Frontal cortex (tissue), 4 donors: Measurements from ENCODE around the gene WEE1. TPM values are rescaled to one million over a fixed set of nuclear protein-coding genes. Genes with fewer than 3 reads are reported as not detected.

Source experiments
- DNase-seq, 2 donors: peaks; one replicate each; pipeline ENCODE4 v3.0.0; 2012; ENCODE audit warnings: low spot score in 2 of 2
- FAIRE-seq: peaks from 2 replicates; lab custom pipeline; 2012; peaks lifted over from hg19 to GRCh38; lab: Jason Lieb, UNC
- total RNA-seq: library from RNA; depleted of rRNA; stranded (reverse); fragments of >200 nt; gene quantifications from one replicate; pipeline ENCODE4 v1.2.3, GENCODE V29; 2014
- donor health status: control.
- donor health status: control.
- donor health status: control.

Gene WEE1
- total RNA-seq, 1 donor from 2014 or later = 11.0 TPM

DNA sequence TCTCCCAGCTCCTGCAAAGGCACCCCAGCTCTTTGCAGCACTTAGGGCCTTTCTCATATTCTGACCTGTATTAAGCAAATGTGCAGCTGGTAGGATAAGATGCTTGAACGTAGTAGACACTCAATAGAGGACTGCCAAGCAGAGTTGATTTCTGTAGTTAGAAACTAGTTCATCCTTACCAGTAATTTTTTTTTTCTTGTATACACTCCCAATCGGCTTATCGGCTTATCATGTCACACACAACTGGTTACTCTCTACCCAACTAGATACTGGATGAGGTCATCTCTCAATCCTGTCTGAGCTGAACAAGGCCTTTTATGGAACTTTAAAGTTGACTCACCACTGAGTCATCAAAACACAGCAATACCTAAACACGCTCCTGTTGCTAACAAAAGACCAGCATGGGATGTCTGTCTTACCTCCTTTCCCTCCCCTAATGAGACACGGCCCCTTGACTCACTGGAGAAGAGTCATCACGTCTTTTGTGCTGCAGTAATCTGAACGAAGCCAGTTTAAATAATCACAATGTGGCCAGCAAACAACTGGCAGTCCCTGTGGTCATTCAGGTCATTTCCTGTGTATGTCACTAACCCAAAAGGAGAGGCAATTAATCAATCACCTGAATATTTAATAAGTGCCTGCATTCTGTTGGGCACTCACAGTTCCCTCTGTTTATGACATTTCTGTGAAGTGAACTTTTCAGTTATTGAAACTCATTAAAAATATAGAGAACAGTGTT is 7.5 kb upstream of the WEE1 start:
- FAIRE-seq = no peak
- DNase-seq = peak in 1 of 2 donors; percentile 19

- no peak for FAIRE-seq
Measured at GRCh38 chr11:9566561-9567063, 6.9 kb upstream of the WEE1 start.

DNA sequence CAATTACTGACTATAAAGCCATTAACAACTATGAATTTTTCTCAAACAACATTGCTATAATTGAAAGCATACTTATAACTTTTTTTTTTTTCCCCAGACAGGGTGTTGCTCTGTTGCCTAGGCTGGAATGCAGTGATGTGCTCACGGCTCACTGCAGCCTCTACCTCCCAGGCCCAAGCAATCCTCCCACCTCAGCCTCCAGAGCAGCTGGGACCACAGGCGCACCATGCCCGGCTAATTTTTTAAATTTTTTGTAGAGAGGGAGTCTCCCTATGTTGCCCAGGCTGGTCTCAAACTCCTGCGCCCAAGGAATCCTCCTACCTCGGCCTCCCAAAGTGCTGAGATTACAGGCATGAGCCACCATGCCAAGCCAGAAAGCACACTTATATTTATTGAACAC is 6.1 kb upstream of the WEE1 start:
- FAIRE-seq (no peak), DNase-seq (no peak)

More at GRCh38 chr11:9566561-9567063, 6.9 kb upstream of the WEE1 start:
- no peak for DNase-seq

DNA sequence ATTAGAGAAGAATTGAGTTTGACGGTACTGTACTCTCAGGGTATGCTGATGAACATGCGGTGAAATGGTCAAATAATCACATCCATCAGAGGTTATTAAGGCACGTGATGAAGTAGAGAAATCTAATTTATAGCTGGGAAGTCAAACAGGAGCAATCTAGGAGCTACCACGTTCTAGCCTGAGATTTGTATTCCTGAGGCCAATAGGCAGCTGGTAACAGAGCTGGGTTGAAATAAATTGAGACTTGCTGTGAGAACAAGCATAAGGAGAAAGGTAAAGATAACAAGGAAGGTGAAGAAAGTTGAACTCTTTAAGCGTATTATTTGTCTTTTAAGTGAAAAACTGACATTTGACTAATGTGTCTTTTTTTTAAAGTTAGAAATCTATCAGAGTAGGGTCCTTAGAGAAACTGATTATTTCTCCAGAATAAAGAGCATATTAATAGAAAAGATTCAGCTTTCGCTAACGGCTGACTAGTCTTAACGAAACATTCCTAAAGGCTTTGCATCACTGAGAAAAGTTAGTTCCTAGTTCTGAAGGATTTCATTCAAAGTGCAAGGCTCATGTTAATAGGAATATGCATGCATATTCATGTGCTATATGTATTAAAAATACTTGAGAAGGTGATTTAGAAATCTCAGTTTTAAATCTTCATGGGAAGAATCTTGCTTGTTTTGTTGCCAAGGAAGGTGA is 5.2 kb upstream of the WEE1 start:
- no peak for DNase-seq

DNA sequence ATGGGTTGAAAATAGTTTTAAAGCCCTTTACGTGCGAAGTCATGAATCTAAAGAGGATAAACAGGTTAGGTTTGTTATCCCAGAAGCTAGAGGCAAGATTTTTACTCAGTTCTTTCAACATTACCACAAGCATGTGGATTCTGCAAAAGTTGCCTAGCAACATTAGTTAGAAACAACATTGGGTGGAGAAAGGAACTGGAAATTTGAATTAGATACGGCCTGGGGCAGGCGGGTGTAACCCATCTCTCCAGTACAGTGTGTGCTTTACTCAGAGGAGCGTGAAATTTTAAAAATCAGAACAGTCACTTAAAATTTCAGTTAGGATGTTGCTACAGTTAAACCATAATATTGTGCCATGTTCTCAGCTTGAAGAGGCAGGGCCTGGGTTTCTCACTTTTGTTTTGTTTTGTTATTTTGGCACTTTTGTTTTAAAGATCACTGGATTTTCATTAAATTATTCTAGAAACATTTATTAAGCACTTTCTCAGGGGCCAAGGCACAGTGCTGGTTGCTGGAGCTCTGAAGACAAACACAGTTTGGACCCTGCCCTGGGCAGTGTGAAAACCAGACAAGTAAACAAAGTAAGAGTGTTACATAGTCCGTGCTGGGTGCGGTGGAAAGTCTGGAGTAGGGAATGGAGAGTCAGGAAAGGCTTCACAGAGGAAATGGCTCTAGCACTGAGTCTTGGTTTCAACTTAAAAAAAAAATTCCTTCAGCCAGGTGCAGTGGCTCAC is 4.4 kb upstream of the WEE1 start:
- FAIRE-seq = no peak
- no peak for DNase-seq

More for the DNA sequence above, 5.2 kb upstream of the WEE1 start:
- FAIRE-seq = no peak

GRCh38 chr11:9569588-9570164 is 3.8 kb upstream of the WEE1 start:
- FAIRE-seq = no peak
- DNase-seq = no peak

- FAIRE-seq (no peak), DNase-seq (no peak)
Measured at GRCh38 chr11:9570313-9571025, 3.0 kb upstream of the WEE1 start.

DNA sequence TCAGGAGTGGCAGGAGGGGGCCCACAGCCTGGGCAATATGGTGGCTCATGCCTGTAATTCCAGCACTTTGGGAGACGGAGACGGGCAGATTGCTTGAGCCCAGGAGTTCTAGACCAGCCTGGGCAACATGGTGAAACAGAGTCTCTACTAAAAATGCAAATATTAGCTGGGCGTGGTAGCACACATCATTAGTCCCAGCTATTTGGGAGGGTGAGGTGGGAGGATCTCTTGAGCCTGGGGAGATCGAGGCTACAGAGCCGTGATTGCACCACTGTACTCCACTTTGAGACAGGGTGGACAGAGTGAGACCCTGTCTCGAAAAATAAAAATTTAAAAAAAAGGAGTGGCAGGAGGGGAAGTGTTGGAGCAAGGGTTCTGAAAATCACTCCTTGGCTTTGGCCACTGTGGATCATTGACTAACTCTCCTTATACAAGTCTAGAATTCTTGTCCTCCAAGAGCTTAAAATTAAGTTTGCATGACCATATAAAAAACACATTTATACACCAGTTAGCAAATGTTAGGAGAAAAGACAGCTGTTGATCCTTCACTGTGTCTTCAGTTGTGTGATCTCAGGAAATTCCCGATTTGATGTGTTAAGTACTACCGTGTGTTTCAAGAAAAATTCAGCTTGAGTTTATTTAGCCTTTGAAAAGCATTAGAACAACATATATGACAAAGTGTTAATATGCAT is 2.3 kb upstream of the WEE1 start:
- DNase-seq (no peak), FAIRE-seq (no peak)

- FAIRE-seq (no peak), DNase-seq (no peak)
Measured at GRCh38 chr11:9571763-9572115, 1.7 kb upstream of the WEE1 start.

DNA sequence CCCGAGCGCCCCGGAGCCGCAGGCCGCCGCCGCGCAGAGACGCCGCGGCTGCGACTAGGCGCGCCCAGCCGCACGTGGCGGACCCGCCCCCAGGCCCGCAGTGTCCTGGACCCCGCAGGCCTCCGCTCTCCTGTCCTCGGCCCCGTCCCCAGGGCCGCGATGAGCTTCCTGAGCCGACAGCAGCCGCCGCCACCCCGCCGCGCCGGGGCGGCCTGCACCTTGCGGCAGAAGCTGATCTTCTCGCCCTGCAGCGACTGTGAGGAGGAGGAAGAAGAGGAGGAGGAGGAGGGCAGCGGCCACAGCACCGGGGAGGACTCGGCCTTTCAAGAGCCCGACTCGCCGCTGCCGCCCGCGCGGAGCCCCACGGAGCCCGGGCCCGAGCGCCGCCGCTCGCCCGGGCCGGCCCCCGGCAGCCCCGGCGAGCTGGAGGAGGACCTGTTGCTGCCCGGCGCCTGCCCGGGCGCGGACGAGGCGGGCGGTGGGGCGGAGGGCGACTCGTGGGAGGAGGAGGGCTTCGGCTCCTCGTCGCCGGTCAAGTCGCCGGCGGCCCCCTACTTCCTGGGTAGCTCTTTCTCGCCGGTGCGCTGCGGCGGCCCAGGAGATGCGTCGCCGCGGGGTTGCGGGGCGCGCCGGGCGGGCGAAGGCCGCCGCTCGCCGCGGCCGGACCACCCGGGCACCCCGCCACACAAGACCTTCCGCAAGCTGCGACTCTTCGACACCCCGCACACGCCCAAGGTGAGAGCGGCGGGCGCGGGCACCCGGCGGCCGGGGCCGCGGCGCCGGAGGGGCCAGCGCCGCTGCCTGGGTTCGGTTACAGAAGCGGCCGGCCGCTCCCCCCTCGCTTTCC is 528 bp downstream of the WEE1 start:
- no peak for FAIRE-seq
- DNase-seq = peak; percentile 35 to 44

GRCh38 chr11:9574622-9575259 is 1.3 kb downstream of the WEE1 start:
- FAIRE-seq (no peak), DNase-seq (peak; percentile 18 to 20)

DNA sequence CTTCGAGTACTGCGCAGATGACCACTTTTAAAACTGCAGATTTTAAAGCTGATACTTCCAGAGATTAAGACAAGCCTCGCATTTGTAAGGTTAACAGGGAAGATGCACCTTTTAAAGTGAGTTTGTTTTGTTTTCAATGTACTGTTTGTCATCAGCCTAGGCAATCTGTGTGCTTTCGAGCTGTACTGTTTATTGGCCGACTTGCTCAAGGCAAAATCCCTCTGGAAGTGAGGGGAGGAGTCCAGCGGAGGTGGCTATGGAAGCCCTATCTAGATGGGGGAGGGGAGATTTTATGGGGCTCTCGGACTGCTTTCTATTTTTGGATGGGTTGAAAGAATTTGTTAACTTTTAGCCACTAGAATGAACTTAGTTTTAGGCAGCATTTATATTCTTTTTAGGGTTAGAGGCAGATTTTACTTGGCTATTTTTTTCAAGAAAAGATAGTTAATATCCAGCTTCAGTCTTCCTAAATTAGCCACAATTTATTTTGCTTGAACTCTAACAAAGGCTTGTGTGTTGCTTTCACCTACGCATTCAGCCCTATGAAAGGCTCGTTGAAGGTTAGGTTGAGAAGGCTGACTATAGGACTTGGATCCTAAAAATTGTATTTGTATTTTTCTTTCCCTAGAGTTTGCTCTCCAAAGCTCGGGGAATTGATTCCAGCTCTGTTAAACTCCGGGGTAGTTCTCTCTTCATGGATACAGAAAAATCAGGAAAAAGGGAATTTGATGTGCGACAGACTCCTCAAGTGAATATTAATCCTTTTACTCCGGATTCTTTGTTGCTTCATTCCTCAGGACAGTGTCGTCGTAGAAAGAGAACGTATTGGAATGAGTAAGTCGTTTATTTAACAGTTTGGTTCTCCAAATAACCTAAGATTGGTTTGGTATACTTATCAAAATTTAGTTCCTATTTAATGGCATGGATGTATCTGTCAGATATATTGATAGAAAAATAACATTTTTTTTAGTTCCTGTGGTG is 2.1 kb downstream of the WEE1 start:
- no peak for DNase-seq
- FAIRE-seq = no peak

GRCh38 chr11:9576701-9577381 is 3.4 kb downstream of the WEE1 start:
- FAIRE-seq (no peak), DNase-seq (no peak)

- no peak for DNase-seq
- FAIRE-seq = no peak
Measured at GRCh38 chr11:9577556-9577955, 4.1 kb downstream of the WEE1 start.

DNA sequence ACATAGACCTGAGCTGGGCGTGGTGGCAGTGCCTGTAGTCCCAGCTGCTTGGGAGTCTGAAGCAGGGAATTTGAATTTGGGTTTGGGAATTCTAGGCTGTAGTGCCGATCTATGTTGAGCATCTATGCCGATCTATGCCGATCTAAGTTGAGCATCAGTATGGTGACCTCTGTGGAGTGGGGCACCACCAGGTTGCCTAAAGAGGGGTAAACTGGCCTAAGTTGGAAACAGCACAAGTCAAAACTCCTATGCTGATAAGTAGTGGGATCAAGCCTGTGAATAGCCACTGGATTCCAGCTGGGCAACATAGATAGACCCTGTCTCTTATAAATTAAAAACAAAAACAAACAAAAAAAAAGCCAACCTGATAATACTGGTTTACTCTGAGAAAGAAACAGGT is 7.4 kb downstream of the WEE1 start:
- DNase-seq (no peak), FAIRE-seq (no peak)

- FAIRE-seq = no peak
Measured at GRCh38 chr11:9581556-9582161, 8.2 kb downstream of the WEE1 start.

More at GRCh38 chr11:9581556-9582161, 8.2 kb downstream of the WEE1 start:
- no peak for DNase-seq
